Glomerular visceral epithelial cell (primary cell): ENCODE results near the gene ADTRP.

Experiments
- DNase-seq: peaks from one replicate; pipeline ENCODE4 v3.0.0-alpha.2; 2016; ENCODE audit errors: extremely low spot score

ADTRP gene

GRCh38 chr6:11773581-11773980 lies 5.0 kb downstream of the ADTRP start:
- DNase-seq: no peak

- no peak for DNase-seq
These were observed 5.6 kb downstream of the ADTRP start for GRCh38 chr6:11773013-11773412.

- peak; percentile 92 for DNase-seq
These were observed 6.3 kb downstream of the ADTRP start for GRCh38 chr6:11772109-11772825.

- no peak for DNase-seq
These were observed 7.0 kb downstream of the ADTRP start for GRCh38 chr6:11771473-11772048.

- DNase-seq: peak; percentile 97
These were observed 7.8 kb downstream of the ADTRP start for GRCh38 chr6:11770546-11771466.

GRCh38 chr6:11769811-11770545 lies 8.6 kb downstream of the ADTRP start:
- no peak for DNase-seq

GRCh38 chr6:11769244-11769643 lies 9.4 kb downstream of the ADTRP start:
- no peak for DNase-seq

GRCh38 chr6:11767978-11768756 lies 10.4 kb downstream of the ADTRP start:
- no peak for DNase-seq

- no peak for DNase-seq
These were observed 11.1 kb downstream of the ADTRP start for GRCh38 chr6:11767458-11767857.

- DNase-seq: peak; percentile 94
These were observed 11.8 kb downstream of the ADTRP start for GRCh38 chr6:11766589-11767450.

- DNase-seq: peak; percentile 33
These were observed 12.6 kb downstream of the ADTRP start for GRCh38 chr6:11766043-11766442.

GRCh38 chr6:11764250-11764604 lies 14.4 kb downstream of the ADTRP start:
- no peak for DNase-seq

- no peak for DNase-seq
These were observed 14.9 kb downstream of the ADTRP start for GRCh38 chr6:11763460-11764249.

- no peak for DNase-seq
These were observed 15.7 kb downstream of the ADTRP start for GRCh38 chr6:11762794-11763459.

- peak; percentile 73 for DNase-seq
These were observed 16.6 kb downstream of the ADTRP start for GRCh38 chr6:11761744-11762620.

- DNase-seq: no peak
These were observed 18.6 kb downstream of the ADTRP start for GRCh38 chr6:11760015-11760473.

- no peak for DNase-seq
These were observed 19.7 kb downstream of the ADTRP start for GRCh38 chr6:11758878-11759277.

- DNase-seq: no peak
These were observed 21.9 kb downstream of the ADTRP start for GRCh38 chr6:11756726-11757125.
